Suprapubic skin (tissue), 4 donors: ENCODE results near the gene MRPL51. TPM values are rescaled to one million over a fixed set of nuclear protein-coding genes. Genes with fewer than 3 reads are reported as not detected.

ENCODE experiments used
- DNase-seq, 2 donors: peaks; one replicate each; pipeline ENCODE4 v3.0.0-alpha.2; 2019; ENCODE audit warnings: low spot score in 2 of 2
- H3K27ac ChIP-seq: fragments of 200-600 bp; sonication (generic); one replicate; pipeline ENCODE4 v1.5.1; 2019
- H3K27me3 ChIP-seq: fragments of 200-600 bp; sonication (generic); one replicate; pipeline ENCODE4 v1.5.1; 2019
- H3K36me3 ChIP-seq: fragments of 200-600 bp; sonication (generic); one replicate; pipeline ENCODE4 v1.5.1; 2019
- H3K4me1 ChIP-seq: fragments of 200-600 bp; sonication (generic); one replicate; pipeline ENCODE4 v1.5.1; 2019
- H3K4me3 ChIP-seq: fragments of 200-600 bp; sonication (generic); one replicate; pipeline ENCODE4 v1.5.1; 2019; ENCODE audit warnings: mild to moderate bottlenecking
- H3K9me3 ChIP-seq: fragments of 200-600 bp; sonication (generic); one replicate; pipeline ENCODE4 v1.5.1; 2019
- CTCF ChIP-seq, 2 donors: fragments of 200-600 bp in 1 of 2; fragments of 450-650 bp in 1 of 2; sonication (generic) in 1 of 2; IDR thresholded peaks; one replicate each; pipeline ENCODE4 v1.5.1; 2016 to 2019; ENCODE audit warnings: antibody characterized with exemption in 2 of 2, mild to moderate bottlenecking in 1 of 2, moderate library complexity in 1 of 2
- EP300 ChIP-seq: sonication (generic); formaldehyde crosslinking; IDR thresholded peaks from one replicate; pipeline ENCODE4 v1.6.1; 2017; ENCODE audit warnings: antibody characterized with exemption
- POLR2A ChIP-seq, 2 donors: fragments of 450-650 bp; IDR thresholded peaks; one replicate each; pipeline ENCODE4 v1.6.1; 2017; ENCODE audit warnings: antibody characterized with exemption in 2 of 2, mild to moderate bottlenecking in 2 of 2, moderate library complexity in 2 of 2
- POLR2AphosphoS5 ChIP-seq, 3 donors: sonication (generic); formaldehyde crosslinking; IDR thresholded peaks; one replicate each; pipeline ENCODE4 v1.6.1; 2017; ENCODE audit warnings: antibody characterized with exemption in 3 of 3
- WGBS: methylation state at CpG from one replicate; pipeline ENCODE4 v1.1.5; 2018; 5-methylcytosine and 5-hydroxymethylcytosine counted together
- total RNA-seq, 4 donors: library from RNA; depleted of rRNA; stranded (reverse); fragments of >200 nt; gene quantifications; one replicate each; pipeline ENCODE4 v1.1.0, GENCODE V29; 2016

MRPL51 gene
- total RNA-seq, 4 donors from 2014 or later, result 28.0 to 42.2 (median 37.9) TPM

GRCh38 chr12:6533923-6534694 is 41.0 kb upstream of the MRPL51 start, which contains the start of gene GAPDH:
Gene GAPDH, plus strand, starts transcription at chr12:6534517. Its CDS starts 316 bp downstream, at chr12:6534833.
- Histone ChIP-seq H3K4me1 (peaks cover 54% of the 10 kb centered on the region), H3K27me3 (no peaks in the 10 kb centered on the region), H3K27ac (peak within 1 kb of the TSS; percentile 98), H3K9me3 (no peaks in the 10 kb centered on the region), H3K4me3 (peak within 1 kb of the TSS; percentile 96), H3K36me3 (peaks cover 54% of the 10 kb centered on the region)
- peak; percentile 92 to 94 for DNase-seq
- WGBS, result 0% methylated on average over 21 of the region's 62 CpGs
- TF ChIP-seq POLR2AphosphoS5 (IDR thresholded peaks at IDR 0.05), result peak; percentile 79 to 94 (median 93)
- TF ChIP-seq POLR2A (IDR thresholded peaks at IDR 0.05), result peak; percentile 89 to 94
- TF ChIP-seq CTCF (IDR thresholded peaks at IDR 0.05), result no peak
- TF ChIP-seq EP300, result no peak

GRCh38 chr12:6533653-6533922 is 40.5 kb upstream of the MRPL51 start:
- peaks cover 58% of the 10 kb centered on the region for H3K36me3 ChIP-seq
- H3K4me3 ChIP-seq, result peak overlapping the region; percentile 96
- 3% methylated on average over 6 of the region's 9 CpGs for WGBS
- no peaks in the 10 kb centered on the region for H3K9me3 ChIP-seq
- no peak for DNase-seq
- TF ChIP-seq POLR2A (IDR thresholded peaks at IDR 0.05), result no peak
- TF ChIP-seq POLR2AphosphoS5 (IDR thresholded peaks at IDR 0.05), result no peak
- no peak for TF ChIP-seq CTCF (IDR thresholded peaks at IDR 0.05)
- TF ChIP-seq EP300, result no peak
- peaks cover 54% of the 10 kb centered on the region for H3K4me1 ChIP-seq
- peak overlapping the region; percentile 98 for H3K27ac ChIP-seq
- H3K27me3 ChIP-seq, result no peaks in the 10 kb centered on the region

GRCh38 chr12:6532927-6533652 is 40.0 kb upstream of the MRPL51 start:
- Histone ChIP-seq H3K27me3 (no peaks in the 10 kb centered on the region), H3K9me3 (no peaks in the 10 kb centered on the region), H3K27ac (peak overlapping the region; percentile 98), H3K36me3 (peaks cover 58% of the 10 kb centered on the region), H3K4me3 (peak overlapping the region; percentile 96), H3K4me1 (peaks cover 53% of the 10 kb centered on the region)
- 4% methylated on average over 14 of the region's 14 CpGs for WGBS
- peak in 1 of 3 donors; percentile 36 for TF ChIP-seq POLR2AphosphoS5 (IDR thresholded peaks at IDR 0.05)
- TF ChIP-seq POLR2A (IDR thresholded peaks at IDR 0.05), result no peak
- peak in 1 of 2 donors; percentile 85 for DNase-seq

- H3K36me3 ChIP-seq, result peaks cover 59% of the 10 kb centered on the region
- H3K9me3 ChIP-seq, result no peaks in the 10 kb centered on the region
- no peaks in the 10 kb centered on the region for H3K27me3 ChIP-seq
- H3K4me3 ChIP-seq, result peak overlapping the region; percentile 96
- TF ChIP-seq CTCF (IDR thresholded peaks at IDR 0.05) (no peak), POLR2AphosphoS5 (IDR thresholded peaks at IDR 0.05) (no peak), POLR2A (IDR thresholded peaks at IDR 0.05) (no peak), EP300 (no peak)
- H3K27ac ChIP-seq, result peak overlapping the region; percentile 98
- H3K4me1 ChIP-seq, result peaks cover 45% of the 10 kb centered on the region
- 25% methylated on average over 12 of the region's 20 CpGs for WGBS
- no peak for DNase-seq
These were observed 39.2 kb upstream of the MRPL51 start for GRCh38 chr12:6532051-6532926.

GRCh38 chr12:6530576-6531260 is 37.7 kb upstream of the MRPL51 start:
- Histone ChIP-seq H3K27me3 (no peaks in the 10 kb centered on the region), H3K9me3 (no peaks in the 10 kb centered on the region), H3K4me1 (peaks cover 29% of the 10 kb centered on the region), H3K36me3 (peaks cover 62% of the 10 kb centered on the region), H3K4me3 (no peak overlapping the region), H3K27ac (no peak overlapping the region)
- DNase-seq, result no peak
- no peak for TF ChIP-seq EP300
- TF ChIP-seq POLR2AphosphoS5 (IDR thresholded peaks at IDR 0.05), result no peak
- TF ChIP-seq POLR2A (IDR thresholded peaks at IDR 0.05), result no peak
- TF ChIP-seq CTCF (IDR thresholded peaks at IDR 0.05), result no peak
- WGBS, result 94% methylated on average over 18 of the region's 18 CpGs
